GM18867 (cell line): ENCODE data around the gene TYW1B.
"Not testable (repeated sequence)": the region's sequence is repeated elsewhere in the genome, so short reads cannot be mapped to it uniquely, and the experiment has no call there.

ENCODE experiments used
- ATAC-seq: cut with Tn5 transposase; IDR thresholded peaks from one replicate; pipeline ENCODE4 v1.9.1; 2021; ENCODE audit warnings: mild to moderate bottlenecking, moderate library complexity; ENCODE audit not compliant: unreplicated experiment

Gene TYW1B

DNA sequence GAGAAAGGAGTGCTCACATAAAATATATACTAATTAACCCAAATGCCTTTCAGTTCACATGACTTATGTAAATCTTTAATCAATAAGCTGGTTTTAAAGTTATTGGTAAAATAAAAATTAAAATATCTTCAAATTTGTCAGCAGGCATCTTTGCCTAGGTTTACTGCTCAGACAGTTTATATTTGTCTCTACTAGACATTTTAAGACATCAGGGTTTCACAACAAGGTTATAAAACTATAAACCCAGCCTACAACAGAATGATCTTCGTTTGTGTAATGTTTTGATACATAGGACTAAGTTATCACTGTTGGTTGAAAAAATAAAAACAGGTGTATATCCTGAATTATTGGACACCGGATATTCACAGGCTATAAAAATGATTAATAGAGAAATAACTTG is 67.4 kb downstream of the TYW1B start:
- ATAC-seq = no peak

DNA sequence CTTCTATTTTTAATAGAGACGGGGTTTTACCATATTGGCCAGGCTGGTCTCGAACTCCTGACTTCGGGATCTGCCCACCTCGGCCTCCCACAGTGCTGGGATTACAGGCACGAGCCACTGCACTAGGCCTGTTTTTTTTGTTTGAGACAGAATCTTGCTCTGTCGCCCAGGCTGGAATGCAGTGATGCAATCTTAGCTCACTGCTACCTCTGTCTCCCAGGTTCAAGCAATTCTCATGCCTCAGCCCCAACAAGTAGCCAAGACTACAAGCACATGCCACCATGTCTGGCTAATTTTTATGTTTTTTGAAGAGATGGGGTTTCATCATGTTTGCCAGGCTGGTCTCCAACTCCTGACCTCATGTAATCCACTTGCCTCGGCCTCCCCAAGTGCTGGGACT is 73.7 kb downstream of the TYW1B start:
- no peak for ATAC-seq

GRCh38 chr7:72753781-72754180 is 74.2 kb downstream of the TYW1B start:
- ATAC-seq = no peak

- ATAC-seq = not testable (repeated sequence)
Measured at GRCh38 chr7:72753229-72753628, 74.8 kb downstream of the TYW1B start.

DNA sequence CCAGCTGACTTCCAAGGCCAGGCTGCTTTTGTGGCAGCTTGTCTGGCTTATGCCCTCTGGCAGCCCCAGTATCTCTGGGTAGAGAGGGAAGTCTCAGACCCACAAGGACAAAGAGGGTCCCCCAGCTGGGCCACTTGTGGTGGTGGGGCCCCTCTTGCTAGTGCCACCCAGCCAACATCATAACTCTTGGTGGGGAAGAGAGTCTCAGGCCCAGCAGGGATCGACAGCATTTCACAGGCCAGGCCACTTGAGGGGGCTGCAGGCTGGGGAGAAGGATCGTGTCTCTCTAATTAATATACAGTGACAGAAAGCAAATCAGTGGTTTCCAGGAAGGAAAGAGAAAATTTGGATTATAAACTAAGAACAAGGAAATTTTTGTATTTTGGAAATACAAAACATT is 76.0 kb downstream of the TYW1B start:
- no peak for ATAC-seq

DNA sequence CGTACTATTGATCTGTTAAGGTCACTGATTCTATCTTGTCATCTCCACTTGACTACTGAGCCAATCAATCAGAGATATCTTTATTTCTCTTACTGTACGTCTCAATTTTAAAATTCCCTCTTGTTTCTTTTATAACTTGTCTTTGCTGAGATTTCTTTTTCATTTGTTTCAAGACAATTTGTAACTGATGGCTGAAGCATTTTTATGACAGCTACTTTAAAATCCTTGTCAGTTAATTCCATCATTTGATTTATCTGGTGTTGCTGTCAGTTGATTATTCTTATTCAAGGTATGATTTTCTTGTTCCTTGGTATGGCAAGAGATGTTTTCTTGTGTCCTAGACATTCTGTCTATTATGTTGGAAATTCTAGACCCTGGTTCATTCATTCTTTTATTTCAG is 76.6 kb downstream of the TYW1B start:
- ATAC-seq = no peak

DNA sequence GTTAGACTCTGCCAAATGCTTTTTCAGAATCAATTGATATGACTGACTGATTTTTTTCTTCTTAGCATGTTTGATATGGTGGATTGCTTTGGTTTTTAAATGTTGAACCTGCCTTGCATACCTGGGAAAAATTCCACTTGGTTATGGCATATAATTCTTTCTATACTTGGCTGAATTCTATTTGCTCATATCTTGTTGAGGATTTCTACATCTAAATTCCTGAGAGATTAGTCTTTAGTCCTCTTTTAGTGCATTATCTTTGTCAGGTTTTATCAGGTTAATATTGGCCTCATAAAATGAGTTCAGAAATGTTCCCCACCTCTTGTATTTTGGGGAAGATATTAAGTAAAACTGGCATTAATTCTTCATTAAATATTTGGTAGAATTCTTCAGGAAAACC is 79.4 kb downstream of the TYW1B start:
- not testable (repeated sequence) for ATAC-seq

DNA sequence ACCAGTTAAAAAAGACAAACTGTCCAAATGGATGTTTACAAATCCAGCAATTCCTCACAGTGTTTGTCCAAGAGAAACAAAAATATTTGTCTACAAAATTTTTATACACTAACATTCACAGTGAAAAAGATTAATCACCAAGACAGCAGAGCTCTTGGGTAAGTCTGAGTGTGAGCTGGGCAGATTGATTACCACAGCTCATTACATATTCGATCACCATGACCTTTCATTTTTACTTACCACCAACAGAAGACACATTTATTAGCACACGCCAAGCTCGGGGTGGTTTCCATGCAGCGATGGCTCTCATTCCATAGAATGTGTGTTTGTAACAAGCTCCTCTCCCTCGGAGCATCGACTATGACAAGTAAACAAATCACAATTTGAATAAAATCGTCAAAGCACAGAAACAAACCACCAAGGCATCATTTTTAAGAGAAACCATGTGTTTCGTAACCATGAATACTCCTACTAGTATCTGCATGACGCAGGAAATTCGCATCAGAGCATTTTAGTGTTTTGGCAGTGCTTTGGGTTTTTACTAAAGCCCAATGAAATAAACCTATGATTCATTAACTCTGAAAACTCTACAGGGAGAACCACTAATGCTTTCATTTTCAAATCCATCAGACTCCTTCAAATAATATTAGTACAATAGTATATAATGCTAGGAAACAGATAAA is 83.6 kb downstream of the TYW1B start:
- ATAC-seq = not testable (repeated sequence)

GRCh38 chr7:72743801-72744200 is 84.2 kb downstream of the TYW1B start:
- not testable (repeated sequence) for ATAC-seq

DNA sequence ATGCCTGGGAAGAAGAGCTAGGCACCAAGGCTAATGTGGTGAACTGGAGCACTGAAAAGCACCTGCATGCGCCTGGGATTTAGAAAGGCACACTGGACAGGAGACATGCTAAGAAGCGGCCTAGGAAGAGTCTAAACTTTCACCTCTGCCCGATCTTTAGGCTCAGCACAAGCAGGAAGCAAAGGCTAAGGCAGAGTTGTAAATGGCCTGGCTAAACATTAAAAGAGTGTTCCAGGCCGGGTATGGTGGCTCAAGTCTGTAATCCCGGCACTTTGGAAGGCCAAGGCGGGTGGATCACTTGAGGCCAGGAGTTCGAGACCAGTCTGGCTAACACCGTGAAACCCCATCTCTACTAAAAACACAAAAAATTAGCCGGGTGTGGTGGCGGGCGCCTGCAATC is 88.3 kb downstream of the TYW1B start:
- ATAC-seq = not testable (repeated sequence)

GRCh38 chr7:72735855-72736254 is 92.1 kb downstream of the TYW1B start:
- ATAC-seq = not testable (repeated sequence)

- not testable (repeated sequence) for ATAC-seq
Measured at GRCh38 chr7:72730815-72731214, 97.2 kb downstream of the TYW1B start.

- ATAC-seq = not testable (repeated sequence)
Measured at GRCh38 chr7:72730384-72730783, 97.6 kb downstream of the TYW1B start.

DNA sequence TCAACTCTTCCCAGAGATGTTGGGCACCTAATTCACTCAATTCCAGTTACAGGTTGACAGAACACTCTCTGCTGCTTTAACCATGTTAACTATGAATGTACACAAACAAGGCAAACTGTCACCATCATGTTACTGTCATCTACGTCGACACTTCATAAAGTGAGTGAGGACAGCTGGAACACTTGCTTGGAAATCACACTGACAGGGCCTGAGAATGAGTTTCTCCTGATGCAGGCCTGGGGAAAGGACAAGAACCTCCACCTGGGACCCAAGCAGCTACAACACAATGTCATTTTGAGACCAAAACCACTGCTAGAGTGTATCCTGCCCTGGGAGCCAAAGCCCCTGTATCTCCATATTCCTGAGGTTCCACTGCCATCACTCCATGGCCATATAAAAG is 98.9 kb downstream of the TYW1B start:
- not testable (repeated sequence) for ATAC-seq

DNA sequence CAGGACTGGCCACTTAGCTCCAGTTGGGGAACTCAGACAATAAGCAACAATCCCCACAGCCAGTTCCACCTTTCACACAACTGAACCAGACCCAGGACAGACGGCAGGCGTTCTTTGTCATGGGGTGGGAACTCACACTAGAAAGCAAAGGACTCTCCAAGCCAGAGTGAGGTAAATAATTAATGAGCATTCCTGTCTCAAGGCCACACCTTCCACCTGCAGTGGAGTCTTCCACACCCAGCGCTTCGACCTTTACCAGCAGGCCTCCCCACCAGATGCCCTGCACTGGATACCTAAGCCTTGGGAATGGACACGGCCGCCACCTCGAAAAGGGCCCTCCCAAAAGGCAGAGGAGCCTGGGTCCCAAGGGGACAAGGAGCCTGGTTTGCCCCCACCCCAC is 105.3 kb downstream of the TYW1B start:
- ATAC-seq = not testable (repeated sequence)

GRCh38 chr7:72720890-72721289 is 107.1 kb downstream of the TYW1B start:
- ATAC-seq = not testable (repeated sequence)

DNA sequence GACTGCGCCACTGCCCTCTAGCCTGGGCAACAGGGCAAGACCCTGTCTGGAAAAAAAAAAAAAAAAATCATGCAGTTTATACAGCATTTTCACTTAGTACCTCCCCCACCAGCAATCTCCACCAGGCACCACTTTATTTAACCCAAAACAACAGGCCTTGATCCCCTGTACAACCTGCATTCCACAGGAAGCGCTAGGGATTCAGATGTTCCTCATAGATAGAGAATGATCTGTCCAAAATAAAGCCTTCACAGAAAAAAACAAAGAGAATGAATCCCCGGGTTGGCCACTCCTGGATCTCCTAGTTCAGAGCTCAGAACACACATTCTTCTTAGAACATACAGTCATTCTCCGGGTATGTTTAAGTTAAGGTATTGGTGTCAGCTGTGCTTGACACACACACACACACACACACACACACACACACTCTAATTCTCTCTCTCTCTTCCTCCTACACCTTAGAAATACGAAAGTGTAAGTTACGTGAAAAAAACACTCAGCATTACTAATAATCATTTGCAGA is 110.7 kb downstream of the TYW1B start:
- not testable (repeated sequence) for ATAC-seq

DNA sequence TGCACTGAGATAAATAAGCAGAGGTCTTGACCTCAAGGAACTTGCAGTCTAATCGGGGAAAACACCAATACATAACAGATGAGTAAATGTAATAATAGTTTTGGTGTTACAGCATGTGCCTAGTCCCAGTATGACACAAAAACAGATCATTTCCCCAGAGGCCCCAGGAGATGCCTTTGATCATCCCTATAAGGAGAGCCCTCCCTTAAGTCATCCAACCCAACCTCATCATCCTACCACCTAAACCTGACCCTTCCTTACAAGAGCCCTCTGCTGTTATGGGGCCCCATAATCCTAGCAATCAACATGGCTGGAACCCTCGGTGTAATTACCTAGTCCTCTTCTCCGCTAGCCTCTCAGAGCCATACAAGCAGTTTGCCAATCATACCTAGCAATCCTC is 116.1 kb downstream of the TYW1B start:
- not testable (repeated sequence) for ATAC-seq

GRCh38 chr7:72710983-72711382 is 117.0 kb downstream of the TYW1B start:
- ATAC-seq = no peak

GRCh38 chr7:72709909-72710308 is 118.1 kb downstream of the TYW1B start:
- ATAC-seq = no peak

- not testable (repeated sequence) for ATAC-seq
Measured at GRCh38 chr7:72708371-72709050, 119.5 kb downstream of the TYW1B start.

GRCh38 chr7:72706521-72706920 is 121.5 kb downstream of the TYW1B start:
- no peak for ATAC-seq
